Measurements from ENCODE around the gene ANTXR2. TPM values are rescaled to one million over a fixed set of nuclear protein-coding genes. Genes with fewer than 3 reads are reported as not detected.
"Not testable (repeated sequence)": the region's sequence is repeated elsewhere in the genome, so short reads cannot be mapped to it uniquely, and the experiment has no call there.

Gene ANTXR2
- total RNA-seq (10 to 100 TPM; 19.3 to 21.9 TPM), polyA plus RNA-seq (10 to 100 TPM; 11.4 to 22.1 (median 11.5) TPM), total RNA-seq (21.7 to 189 (median 31.5) reads per million in 6 experiments)

- POLR2A ChIA-PET: interaction anchor here (0.5 to 2.8 kb wide), 8 partner anchors 12 to 130 kb away, joined by 3 to 19 read pairs (median 4); no protein-coding TSS in a partner anchor
Measured at GRCh38 chr4:80072744-80073472, at the start of gene ANTXR2. Gene ANTXR2 (minus strand): TSS chr4:80073229. CDS start chr4:80072560, 669 bp downstream.

GRCh38 chr4:80121815-80122214 is 48.8 kb upstream of the ANTXR2 start:
- H3K36me3 Mint-ChIP-seq, H3K4me3 Mint-ChIP-seq, DNase-seq, ATAC-seq, H3K27me3 Mint-ChIP-seq, POLR2A ChIA-PET: not testable (repeated sequence)
- H3K4me1 Mint-ChIP-seq: peaks cover 6 to 26% (median 25%) of the 10 kb centered on the region in 4 donors
- peaks cover 0 to 19% (median 5%) of the 10 kb centered on the region in 9 donors for H3K9me3 Mint-ChIP-seq
- H3K27ac Mint-ChIP-seq: peak overlapping the region in 2 of 10 donors; percentile 27 to 56

More at GRCh38 chr4:80072744-80073472, at the start of gene ANTXR2:
- Mint-ChIP-seq H3K4me3 (peak within 1 kb of the TSS; percentile 88 to 99 (median 97)), H3K36me3 (peaks cover 0 to 14% (median 3%) of the 10 kb centered on the region in 3 donors), H3K9me3 (no peaks in the 10 kb centered on the region), H3K27me3 (no peaks in the 10 kb centered on the region), H3K4me1 (peaks cover 18 to 74% (median 45%) of the 10 kb centered on the region in 4 donors), H3K27ac (peak within 1 kb of the TSS; percentile 87 to 99 (median 97))
- peak; percentile 41 to 71 (median 48) for DNase-seq
- peak; percentile 73 to 77 for ATAC-seq

- DNase-seq: not testable (repeated sequence)
Measured at GRCh38 chr4:80119620-80120019, 46.6 kb upstream of the ANTXR2 start.

GRCh38 chr4:80116516-80116915 is 43.5 kb upstream of the ANTXR2 start:
- Mint-ChIP-seq H3K27me3 (peaks cover 0 to 3% (median 0%) of the 10 kb centered on the region in 5 donors), H3K4me3 (no peak overlapping the region), H3K27ac (no peak overlapping the region), H3K9me3 (peaks cover 0 to 19% (median 6%) of the 10 kb centered on the region in 9 donors), H3K36me3 (peaks cover 0 to 6% (median 5%) of the 10 kb centered on the region in 3 donors), H3K4me1 (no peaks in the 10 kb centered on the region)
- ATAC-seq (no peak), DNase-seq (no peak)
- POLR2A ChIA-PET: no interaction called here

More at GRCh38 chr4:80119620-80120019, 46.6 kb upstream of the ANTXR2 start:
- H3K27me3 Mint-ChIP-seq, H3K4me1 Mint-ChIP-seq, POLR2A ChIA-PET, H3K36me3 Mint-ChIP-seq, H3K4me3 Mint-ChIP-seq, H3K27ac Mint-ChIP-seq, ATAC-seq: not testable (repeated sequence)
- peaks cover 0 to 19% (median 6%) of the 10 kb centered on the region in 9 donors for H3K9me3 Mint-ChIP-seq

DNA sequence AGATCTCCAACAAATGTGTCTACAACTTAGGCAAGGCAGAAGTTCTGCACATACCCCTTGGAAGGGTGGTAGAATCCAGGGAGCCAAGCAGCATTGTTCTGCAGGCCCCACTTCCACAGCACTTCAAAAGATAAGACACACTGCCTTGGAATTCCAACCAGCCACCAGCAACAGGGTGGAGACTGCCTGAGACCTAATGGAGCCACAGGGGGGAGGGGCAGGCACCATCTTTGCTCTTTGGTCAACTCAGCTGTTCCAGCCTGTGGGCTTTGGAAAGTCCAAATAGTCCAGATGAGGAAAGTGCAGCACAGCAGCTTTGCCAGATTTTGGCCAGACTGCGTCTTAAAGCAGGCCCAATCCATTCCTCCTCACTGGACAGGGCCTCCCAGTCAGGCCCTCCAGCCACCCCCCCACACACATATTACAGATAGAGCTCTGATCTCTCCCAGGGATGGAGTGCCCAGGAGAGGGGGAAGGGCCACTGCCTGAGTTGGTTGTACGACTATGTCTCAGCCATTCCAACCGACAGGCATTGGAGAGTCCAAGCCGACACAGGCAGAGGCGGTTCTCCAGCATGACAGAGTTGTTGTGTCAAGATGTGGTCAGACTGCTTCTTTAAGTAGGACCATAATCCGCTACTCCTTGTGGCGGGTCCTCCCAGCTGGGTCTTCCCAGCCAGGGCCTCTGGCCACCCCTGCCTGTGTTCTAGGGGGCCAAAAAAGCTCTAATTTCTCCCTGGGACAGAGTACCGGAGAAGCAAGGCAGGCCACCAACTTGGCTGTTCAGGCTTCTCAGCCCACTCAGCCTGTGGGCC is 42.5 kb upstream of the ANTXR2 start:
- no peak for ATAC-seq
- H3K4me1 Mint-ChIP-seq: no peaks in the 10 kb centered on the region
- peaks cover 0 to 6% (median 5%) of the 10 kb centered on the region in 3 donors for H3K36me3 Mint-ChIP-seq
- no peak overlapping the region for H3K27ac Mint-ChIP-seq
- H3K9me3 Mint-ChIP-seq: peaks cover 0 to 19% (median 6%) of the 10 kb centered on the region in 9 donors
- peaks cover 0 to 3% (median 0%) of the 10 kb centered on the region in 5 donors for H3K27me3 Mint-ChIP-seq
- DNase-seq: no peak
- H3K4me3 Mint-ChIP-seq: no peak overlapping the region
- POLR2A ChIA-PET: no interaction called here

GRCh38 chr4:80114732-80115265 is 41.8 kb upstream of the ANTXR2 start:
- no peak for DNase-seq
- peaks cover 0 to 19% (median 6%) of the 10 kb centered on the region in 9 donors for H3K9me3 Mint-ChIP-seq
- no peaks in the 10 kb centered on the region for H3K4me1 Mint-ChIP-seq
- H3K4me3 Mint-ChIP-seq: no peak overlapping the region
- no peak for ATAC-seq
- H3K36me3 Mint-ChIP-seq: peaks cover 0 to 6% (median 5%) of the 10 kb centered on the region in 3 donors
- POLR2A ChIA-PET: no interaction called here
- peaks cover 0 to 3% (median 0%) of the 10 kb centered on the region in 5 donors for H3K27me3 Mint-ChIP-seq
- H3K27ac Mint-ChIP-seq: no peak overlapping the region

DNA sequence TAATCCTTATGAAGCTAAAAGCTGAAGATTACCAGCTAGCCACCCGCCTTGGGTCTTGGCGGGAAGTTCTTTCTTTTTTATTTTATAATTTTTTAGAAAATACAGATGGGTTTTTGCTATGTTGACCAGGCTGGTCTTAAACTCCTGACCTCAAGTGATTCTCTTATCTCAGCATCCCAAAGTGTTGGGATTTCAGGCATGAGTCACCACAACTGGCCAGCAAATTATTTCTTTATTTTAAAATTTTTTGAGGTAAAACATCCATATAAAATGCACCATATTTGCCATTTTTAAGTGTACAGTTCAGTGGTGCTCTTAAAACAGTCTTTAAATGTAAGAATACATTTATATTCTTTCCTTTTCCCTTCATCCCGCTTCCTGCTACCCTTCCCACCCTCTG is 40.6 kb upstream of the ANTXR2 start:
- no peak overlapping the region for H3K4me3 Mint-ChIP-seq

GRCh38 chr4:80112236-80112635 is 39.2 kb upstream of the ANTXR2 start:
- DNase-seq (no peak), ATAC-seq (no peak)
- POLR2A ChIA-PET: no interaction called here
- Mint-ChIP-seq H3K27me3 (peaks cover 0 to 1% (median 0%) of the 10 kb centered on the region in 5 donors), H3K9me3 (peaks cover 0 to 10% (median 6%) of the 10 kb centered on the region in 9 donors), H3K27ac (no peak overlapping the region), H3K36me3 (peaks cover 0 to 6% (median under 1%) of the 10 kb centered on the region in 3 donors), H3K4me1 (no peaks in the 10 kb centered on the region), H3K4me3 (no peak overlapping the region)

More for the DNA sequence above, 40.6 kb upstream of the ANTXR2 start:
- Mint-ChIP-seq H3K36me3 (peaks cover 0 to 6% (median 5%) of the 10 kb centered on the region in 3 donors), H3K27ac (no peak overlapping the region), H3K27me3 (peaks cover 0 to 3% (median 0%) of the 10 kb centered on the region in 5 donors), H3K9me3 (peaks cover 0 to 19% (median 6%) of the 10 kb centered on the region in 9 donors), H3K4me1 (no peaks in the 10 kb centered on the region)
- no peak for DNase-seq
- no peak for ATAC-seq
- POLR2A ChIA-PET: interaction anchor here (0.7 to 1.2 kb wide), 2 partner anchors 18 to 41 kb away, joined by 3 read pairs; no protein-coding TSS in a partner anchor

DNA sequence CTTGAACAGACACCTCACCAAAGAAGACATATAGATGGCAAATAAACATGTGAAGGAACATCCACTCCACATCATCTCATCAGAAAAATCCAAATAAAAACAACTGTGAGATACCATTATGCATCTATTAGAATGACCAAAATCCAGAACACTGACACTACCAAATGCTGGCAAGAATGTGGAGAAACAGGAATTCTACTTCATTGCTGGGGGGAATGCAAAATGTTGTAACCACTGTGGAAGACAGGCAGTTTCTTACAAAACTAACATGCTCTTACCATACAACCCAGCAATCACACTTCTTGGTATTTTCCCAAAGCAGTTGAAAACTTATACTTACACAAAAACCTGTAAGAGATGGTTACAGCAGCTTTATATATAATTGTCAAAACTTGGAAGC is 38.2 kb upstream of the ANTXR2 start:
- POLR2A ChIA-PET: no interaction called here
- ATAC-seq: no peak
- H3K27me3 Mint-ChIP-seq: peaks cover 0 to 1% (median 0%) of the 10 kb centered on the region in 5 donors
- peaks cover 2 to 15% (median 7%) of the 10 kb centered on the region in 3 donors for H3K36me3 Mint-ChIP-seq
- H3K4me1 Mint-ChIP-seq: no peaks in the 10 kb centered on the region
- H3K9me3 Mint-ChIP-seq: peaks cover 5 to 19% (median 14%) of the 10 kb centered on the region in 9 donors
- no peak for DNase-seq
- H3K27ac Mint-ChIP-seq: no peak overlapping the region
- no peak overlapping the region for H3K4me3 Mint-ChIP-seq

DNA sequence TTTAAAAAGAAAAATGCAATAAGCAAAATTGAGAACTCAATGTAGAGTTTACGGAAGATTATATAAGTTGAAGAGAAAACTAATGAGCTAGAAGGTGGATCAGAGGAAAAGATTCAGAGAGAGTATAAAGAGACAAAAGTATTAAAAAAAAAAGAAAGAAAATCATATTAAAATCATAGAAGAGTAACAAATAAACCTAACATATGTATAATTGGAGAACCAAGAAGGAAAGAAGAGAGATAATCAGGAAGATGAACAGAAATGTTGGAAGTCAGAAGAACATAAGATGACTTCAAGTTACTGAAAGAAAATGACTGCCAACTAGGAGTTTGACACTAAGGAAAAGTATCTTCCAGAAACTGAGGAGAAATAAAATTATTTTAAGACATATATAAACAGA is 34.3 kb upstream of the ANTXR2 start:
- Mint-ChIP-seq H3K27me3 (peaks cover 0 to 1% (median 0%) of the 10 kb centered on the region in 5 donors), H3K4me3 (no peak overlapping the region), H3K4me1 (no peaks in the 10 kb centered on the region), H3K27ac (no peak overlapping the region), H3K36me3 (peaks cover 2 to 17% (median 8%) of the 10 kb centered on the region in 3 donors), H3K9me3 (peaks cover 5 to 23% (median 14%) of the 10 kb centered on the region in 9 donors)
- ATAC-seq: no peak
- no peak for DNase-seq
- POLR2A ChIA-PET: no interaction called here

DNA sequence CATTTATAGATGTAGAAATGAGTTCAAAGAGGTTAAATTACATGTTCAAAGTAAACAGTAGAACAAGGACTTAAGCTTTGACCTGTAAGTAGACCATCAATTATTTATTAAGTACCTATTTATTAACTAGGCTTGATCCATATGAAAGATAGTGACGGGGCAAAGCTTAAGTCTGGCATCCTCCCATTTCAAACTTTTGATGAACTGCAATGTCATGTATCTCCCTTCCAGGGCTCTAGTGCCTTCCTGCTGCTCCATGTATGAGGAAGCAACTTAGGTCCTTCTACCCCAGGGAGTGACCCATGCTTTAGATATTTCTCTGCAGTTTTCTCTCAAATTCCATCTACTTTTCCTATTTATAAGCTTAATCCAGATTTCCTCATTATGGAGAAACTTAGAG is 31.9 kb upstream of the ANTXR2 start:
- H3K4me1 Mint-ChIP-seq: peaks cover 0 to 4% (median 0%) of the 10 kb centered on the region in 4 donors
- no peak overlapping the region for H3K27ac Mint-ChIP-seq
- peaks cover 2 to 17% (median 8%) of the 10 kb centered on the region in 3 donors for H3K36me3 Mint-ChIP-seq
- H3K4me3 Mint-ChIP-seq: no peak overlapping the region
- H3K9me3 Mint-ChIP-seq: peaks cover 5 to 23% (median 14%) of the 10 kb centered on the region in 9 donors
- peaks cover 0 to 1% (median 0%) of the 10 kb centered on the region in 5 donors for H3K27me3 Mint-ChIP-seq
- POLR2A ChIA-PET: no interaction called here
- ATAC-seq (no peak), DNase-seq (no peak)

GRCh38 chr4:80103629-80104028 is 30.6 kb upstream of the ANTXR2 start:
- H3K27ac Mint-ChIP-seq: no peak overlapping the region
- ATAC-seq (no peak), DNase-seq (no peak)
- peaks cover 0 to 4% (median 0%) of the 10 kb centered on the region in 4 donors for H3K4me1 Mint-ChIP-seq
- H3K9me3 Mint-ChIP-seq: peaks cover 5 to 23% (median 14%) of the 10 kb centered on the region in 9 donors
- POLR2A ChIA-PET: no interaction called here
- peaks cover 2 to 17% (median 8%) of the 10 kb centered on the region in 3 donors for H3K36me3 Mint-ChIP-seq
- H3K27me3 Mint-ChIP-seq: peaks cover 0 to 1% (median 0%) of the 10 kb centered on the region in 5 donors
- no peak overlapping the region for H3K4me3 Mint-ChIP-seq
